ENCODE results near the gene SNX30.

Gene SNX30

GRCh38 chr9:112753725-112754124, 3.2 kb downstream of the SNX30 start:
- DNase-seq: peak; percentile 73

GRCh38 chr9:112754578-112754977, 4.0 kb downstream of the SNX30 start:
- no peak for DNase-seq

- DNase-seq: no peak
These were observed 4.5 kb downstream of the SNX30 start for GRCh38 chr9:112755016-112755427.

- no peak for DNase-seq
These were observed 5.1 kb downstream of the SNX30 start for GRCh38 chr9:112755675-112756074.

- no peak for DNase-seq
These were observed 6.8 kb downstream of the SNX30 start for GRCh38 chr9:112757282-112757883.

GRCh38 chr9:112757940-112758339, 7.4 kb downstream of the SNX30 start:
- no peak for DNase-seq

- DNase-seq: no peak
These were observed 10.3 kb downstream of the SNX30 start for GRCh38 chr9:112760821-112761220.

GRCh38 chr9:112761912-112762655, 11.5 kb downstream of the SNX30 start:
- no peak for DNase-seq

- DNase-seq: no peak
These were observed 12.4 kb downstream of the SNX30 start for GRCh38 chr9:112762726-112763518.

GRCh38 chr9:112764344-112764743, 13.8 kb downstream of the SNX30 start:
- DNase-seq: peak; percentile 84

GRCh38 chr9:112764837-112765236, 14.3 kb downstream of the SNX30 start:
- DNase-seq: peak; percentile 67

- DNase-seq: no peak
These were observed 14.7 kb downstream of the SNX30 start for GRCh38 chr9:112765281-112765680.

GRCh38 chr9:112771359-112772214, 21.0 kb downstream of the SNX30 start:
- no peak for DNase-seq

- DNase-seq: no peak
These were observed 21.6 kb downstream of the SNX30 start for GRCh38 chr9:112772215-112772509.

GRCh38 chr9:112772551-112772950, 22.0 kb downstream of the SNX30 start:
- DNase-seq: no peak

GRCh38 chr9:112774006-112774996, 23.7 kb downstream of the SNX30 start:
- DNase-seq: peak; percentile 21

- DNase-seq: peak; percentile 70
These were observed 27.4 kb downstream of the SNX30 start for GRCh38 chr9:112777914-112778313.

- no peak for DNase-seq
These were observed 30.0 kb downstream of the SNX30 start for GRCh38 chr9:112780450-112781036.

GRCh38 chr9:112782218-112782617, 31.7 kb downstream of the SNX30 start:
- DNase-seq: no peak

GRCh38 chr9:112783551-112783954, 33.0 kb downstream of the SNX30 start:
- DNase-seq: no peak

GRCh38 chr9:112784020-112784785, 33.6 kb downstream of the SNX30 start:
- DNase-seq: peak; percentile 56

All from kidney glomerular epithelial cell (primary cell).